ENCODE data around the gene JMJD8.
"Not testable (repeated sequence)": the region's sequence is repeated elsewhere in the genome, so short reads cannot be mapped to it uniquely, and the experiment has no call there.

Gene JMJD8

DNA sequence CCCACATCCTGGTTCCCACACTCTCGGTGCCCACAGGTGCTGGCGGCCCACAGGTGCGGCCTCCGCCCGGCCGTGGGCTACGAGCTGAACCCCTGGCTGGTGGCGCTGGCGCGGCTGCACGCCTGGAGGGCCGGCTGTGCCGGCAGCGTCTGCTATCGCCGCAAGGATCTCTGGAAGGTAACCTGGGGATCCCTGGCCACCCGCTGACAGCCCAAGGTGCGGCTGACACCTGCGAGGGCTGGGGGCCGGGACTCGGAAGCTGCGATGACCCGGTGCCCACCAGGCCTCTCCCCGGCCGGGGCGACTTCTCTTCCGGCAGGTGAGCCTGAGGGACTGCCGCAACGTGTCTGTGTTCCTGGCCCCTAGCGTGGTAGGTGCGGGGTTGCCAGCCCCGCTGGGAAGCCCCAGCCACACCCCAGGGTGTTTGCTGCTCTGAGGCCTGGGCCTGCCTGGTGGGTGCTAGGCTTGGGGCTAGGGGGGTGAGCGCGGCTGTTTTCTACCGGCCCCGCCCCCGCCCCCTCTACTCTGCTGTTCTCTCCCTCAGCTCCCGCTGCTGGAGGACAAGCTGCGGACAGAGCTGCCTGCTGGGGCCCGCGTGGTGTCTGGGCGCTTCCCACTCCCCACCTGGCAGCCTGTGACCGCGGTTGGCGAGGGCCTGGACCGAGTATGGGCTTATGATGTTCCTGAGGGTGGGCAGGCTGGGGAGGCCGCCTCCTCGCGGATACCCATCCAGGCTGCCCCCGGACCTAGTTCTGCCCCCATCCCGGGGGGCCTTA, 37.8 kb upstream of the JMJD8 start:
- DNase-seq: no peak

DNA sequence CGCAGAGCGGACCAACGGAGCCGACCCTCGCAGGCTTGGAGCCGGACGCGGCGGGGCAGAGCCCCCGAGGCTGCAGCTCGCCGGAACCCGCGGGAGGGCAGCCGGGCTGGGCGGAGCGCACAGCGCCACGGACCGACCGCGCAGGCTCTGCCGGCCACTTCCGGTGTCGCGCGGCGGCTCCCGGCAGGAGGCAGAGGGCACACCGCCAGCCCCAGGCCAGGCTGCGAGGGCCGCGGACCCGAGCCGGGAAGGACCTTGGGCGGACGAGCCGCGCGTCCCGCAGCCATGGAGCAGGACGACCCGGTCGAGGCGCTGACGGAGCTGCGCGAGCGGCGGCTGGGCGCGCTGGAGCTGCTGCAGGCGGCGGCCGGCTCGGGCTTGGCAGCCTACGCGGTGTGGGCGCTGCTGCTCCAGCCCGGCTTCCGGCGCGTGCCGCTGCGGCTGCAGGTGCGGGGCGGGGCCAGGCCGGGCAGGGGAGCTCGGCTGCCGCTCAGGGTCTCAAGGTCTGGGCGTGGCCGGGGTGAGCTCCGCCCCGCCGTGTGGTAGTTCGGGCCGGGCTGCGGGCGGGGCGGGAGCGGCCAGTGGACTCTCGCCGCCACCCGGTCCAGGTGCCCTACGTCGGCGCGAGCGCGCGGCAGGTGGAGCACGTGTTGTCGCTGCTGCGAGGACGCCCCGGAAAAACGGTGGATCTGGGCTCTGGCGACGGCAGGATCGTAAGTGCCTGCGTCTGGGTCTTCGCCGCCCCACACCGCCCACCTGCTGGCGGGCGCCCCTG, 37.0 kb upstream of the JMJD8 start, which contains the start of gene ANTKMT:
Gene ANTKMT, plus strand, starts transcription at position 157 of the 775 bp plus-strand sequence. Its CDS starts 129 bp downstream, at position 286.
- peak; percentile 53 for DNase-seq

DNA sequence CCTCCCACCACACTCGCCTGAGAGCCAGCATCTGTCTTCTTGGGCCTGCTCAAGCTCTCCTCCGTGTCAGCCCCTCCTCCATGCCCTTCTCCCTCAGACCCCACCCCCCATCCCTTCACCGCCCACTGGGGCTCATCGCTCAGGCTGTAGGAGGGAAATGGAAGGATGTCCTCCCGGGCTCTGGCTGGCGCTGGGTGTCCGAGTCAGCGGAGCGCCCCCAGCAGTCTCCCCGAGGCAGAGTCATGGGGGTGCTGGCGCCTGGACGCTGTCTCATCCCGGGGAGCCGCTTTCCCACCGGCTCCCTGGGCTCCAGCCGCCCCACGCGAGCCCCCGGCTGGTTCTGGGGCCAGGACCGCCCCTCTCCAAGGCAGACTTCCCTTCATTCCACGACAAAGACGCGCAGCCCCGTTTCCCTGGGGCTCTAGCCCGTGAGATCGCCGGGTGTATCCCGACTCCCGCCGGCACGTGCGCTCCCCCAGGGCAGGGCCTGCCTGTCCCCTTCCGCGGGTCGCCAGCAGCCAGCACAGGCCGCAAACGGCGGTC, 36.4 kb upstream of the JMJD8 start:
- no peak for DNase-seq

DNA sequence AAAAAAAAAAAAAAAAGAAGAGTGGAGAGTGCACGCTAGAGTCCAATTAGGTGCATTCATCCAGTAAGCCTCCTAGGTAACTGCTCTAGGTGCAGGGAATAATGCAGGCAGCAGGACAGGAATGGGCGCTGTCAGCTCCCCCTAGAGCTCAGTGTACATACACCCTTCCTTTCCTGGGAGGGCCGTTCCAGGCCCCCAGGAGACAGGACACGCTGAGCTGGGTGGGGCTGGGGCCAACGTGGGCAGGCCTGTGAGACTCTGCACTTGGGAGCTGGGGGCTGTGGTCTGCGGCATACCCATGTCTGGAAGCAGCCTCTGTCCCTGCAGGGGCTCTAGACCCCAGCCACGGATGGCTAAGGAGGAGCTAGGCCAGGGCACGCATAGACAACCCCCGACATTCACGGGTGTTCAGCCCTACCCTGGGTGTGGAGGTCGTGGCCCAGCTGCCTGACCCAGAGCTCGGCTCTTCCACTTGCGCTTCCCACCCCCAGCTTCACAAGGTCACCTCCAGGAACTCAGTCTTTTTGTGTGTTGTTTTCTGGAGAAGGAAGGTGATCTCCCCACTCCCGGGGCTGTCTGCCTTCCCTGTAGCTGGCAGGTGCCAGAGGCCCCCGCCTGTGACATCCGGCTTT, 35.8 kb upstream of the JMJD8 start:
- peak; percentile 37 for DNase-seq

DNA sequence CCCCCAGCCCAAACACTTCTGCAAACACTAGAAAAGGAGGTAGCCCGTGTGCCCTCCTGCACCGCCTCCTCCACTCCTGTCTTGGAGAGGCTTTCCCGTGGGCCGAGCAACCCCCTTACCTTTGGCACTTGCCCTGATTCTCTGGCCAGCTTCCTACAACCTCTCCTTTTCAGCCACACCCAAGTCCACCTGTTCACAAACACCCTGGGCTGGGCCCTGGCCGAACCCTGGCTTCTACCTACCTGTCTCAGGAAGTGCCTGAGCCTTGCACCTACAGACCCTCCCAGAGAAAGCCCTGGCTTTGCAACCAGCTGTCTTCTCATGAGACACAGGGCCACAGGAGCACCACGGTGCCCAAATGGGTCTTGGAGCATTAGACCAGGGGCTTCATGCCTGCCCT, 34.8 kb upstream of the JMJD8 start:
- no peak for DNase-seq

DNA sequence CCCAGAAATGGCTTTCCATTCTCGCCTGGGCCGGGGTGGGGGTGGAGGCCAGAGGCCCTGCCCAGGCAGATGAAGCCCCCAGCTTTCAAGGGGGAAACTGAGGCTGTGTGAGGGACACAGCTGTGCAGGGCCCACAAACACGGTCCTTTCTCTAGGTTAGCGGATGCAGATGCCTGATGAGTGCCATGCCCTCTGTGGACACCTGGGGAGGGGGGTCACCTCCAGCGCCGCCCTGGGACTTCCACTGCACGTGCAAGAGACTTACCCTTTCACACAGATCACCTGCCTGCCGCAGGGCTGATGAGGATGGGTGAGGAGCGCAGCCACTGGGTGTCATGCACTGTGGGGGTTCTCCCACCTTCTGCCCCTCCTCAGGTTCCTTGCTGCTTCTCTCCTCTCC, 34.3 kb upstream of the JMJD8 start:
- no peak for DNase-seq

DNA sequence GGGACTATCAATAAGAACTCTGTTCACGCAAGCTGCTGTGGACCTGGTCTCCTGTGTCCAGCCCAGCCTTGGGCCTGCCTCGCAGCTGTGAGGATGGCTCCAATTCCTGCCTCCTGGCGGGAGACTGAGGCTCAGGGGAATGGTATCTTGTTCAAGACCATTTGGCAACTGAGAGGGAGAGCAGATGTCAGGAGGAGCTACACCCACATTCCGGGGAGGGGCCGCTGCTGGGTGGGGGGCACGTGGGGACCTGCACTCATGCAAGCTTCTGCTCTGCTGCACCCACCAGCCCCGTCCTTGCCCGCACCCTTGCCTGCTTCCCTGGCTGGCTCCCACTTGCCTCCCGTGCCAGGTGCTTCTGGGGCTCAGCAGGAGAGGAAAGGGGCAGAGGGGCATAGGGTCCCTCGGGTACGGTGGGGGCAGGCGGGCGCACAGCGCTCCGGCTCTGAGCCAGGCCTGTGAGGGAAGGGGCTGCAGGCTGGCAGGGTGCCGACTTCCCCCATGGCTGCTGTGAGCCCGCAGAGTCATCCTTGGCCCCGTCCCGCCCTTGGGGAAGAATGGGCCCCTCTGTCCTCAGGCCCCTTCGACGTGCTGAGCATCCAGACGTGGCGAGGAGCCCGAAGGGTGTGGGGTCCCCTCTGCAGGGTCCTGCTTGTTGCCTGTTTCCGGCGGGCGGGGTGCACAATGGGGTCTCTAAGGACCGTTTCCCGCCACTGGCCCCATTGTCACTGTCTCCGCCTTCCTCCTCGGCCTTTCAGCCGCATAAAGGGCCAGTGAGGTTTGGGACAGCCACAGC, 33.5 kb upstream of the JMJD8 start:
- DNase-seq: no peak

DNA sequence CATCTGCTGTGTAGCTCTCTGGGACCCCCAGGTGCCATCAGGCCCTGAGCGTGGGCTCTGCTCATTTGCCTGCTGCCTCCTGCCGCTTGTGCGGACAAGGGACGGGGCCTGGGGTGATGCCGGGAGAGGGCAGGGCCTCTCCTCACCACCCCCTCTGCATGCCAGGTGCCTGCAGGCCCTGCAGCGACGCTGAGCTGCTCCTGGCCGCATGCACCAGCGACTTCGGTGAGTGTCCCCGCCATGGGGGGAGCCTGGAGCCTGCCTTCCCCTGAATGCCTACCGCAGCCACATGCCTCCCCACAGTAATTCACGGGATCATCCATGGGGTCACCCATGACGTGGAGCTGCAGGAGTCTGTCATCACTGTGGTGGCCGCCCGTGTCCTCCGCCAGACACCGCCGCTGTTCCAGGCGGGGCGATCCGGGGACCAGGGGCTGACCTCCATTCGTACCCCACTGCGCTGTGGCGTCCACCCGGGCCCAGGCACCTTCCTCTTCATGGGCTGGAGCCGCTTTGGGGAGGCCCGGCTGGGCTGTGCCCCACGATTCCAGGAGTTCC, 32.7 kb upstream of the JMJD8 start:
- no peak for DNase-seq

DNA sequence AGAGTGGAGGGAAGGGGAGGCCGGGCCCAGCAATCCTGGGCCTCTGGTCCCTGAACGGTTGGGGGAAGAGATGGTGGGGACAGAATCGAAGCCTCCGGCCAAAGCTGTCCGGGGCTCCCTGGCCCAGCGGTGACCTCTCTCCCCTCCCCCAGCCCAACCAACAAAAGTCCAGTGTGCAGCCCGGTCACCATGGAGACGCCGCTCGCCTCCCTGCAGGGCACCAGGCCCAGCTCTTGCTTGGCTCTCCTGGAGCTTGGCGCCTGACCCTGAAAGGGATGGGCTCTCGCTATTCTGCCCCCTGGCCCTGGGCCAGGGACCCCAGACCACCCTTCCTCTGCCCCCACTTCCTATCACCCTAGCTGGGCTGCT, 32.0 kb upstream of the JMJD8 start:
- no peak for DNase-seq

DNA sequence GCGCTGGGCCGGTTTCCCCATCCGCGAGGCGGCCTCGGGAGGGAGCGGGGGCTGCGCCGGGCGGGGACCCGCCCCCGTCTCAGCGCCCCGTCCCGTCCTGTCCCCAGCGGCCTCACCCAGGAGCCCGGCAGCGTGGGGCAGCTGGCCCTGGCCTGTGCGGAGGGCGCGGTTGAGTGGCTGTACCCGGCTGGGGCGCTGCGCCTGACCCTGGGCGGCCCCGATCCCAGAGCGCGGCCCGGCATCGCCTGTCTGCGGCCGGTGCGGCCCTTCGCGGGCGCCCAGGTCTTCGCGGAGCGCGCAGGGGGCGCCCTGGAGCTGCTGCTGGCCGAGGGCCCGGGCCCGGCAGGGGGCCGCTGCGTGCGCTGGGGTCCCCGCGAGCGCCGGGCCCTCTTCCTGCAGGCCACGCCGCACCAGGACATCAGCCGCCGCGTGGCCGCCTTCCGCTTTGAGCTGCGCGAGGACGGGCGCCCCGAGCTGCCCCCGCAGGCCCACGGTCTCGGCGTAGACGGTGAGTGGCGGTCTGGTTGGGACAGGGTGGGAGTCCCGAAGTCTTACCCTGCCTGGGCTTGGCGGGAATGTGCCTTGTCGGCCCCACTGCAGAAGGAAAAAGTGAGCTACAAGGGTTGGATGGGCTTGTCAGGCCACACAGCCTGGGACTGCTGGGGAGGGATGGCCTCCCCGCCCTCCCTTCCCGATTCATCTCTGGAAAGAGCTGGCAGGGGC, 31.5 kb upstream of the JMJD8 start:
- DNase-seq: no peak

DNA sequence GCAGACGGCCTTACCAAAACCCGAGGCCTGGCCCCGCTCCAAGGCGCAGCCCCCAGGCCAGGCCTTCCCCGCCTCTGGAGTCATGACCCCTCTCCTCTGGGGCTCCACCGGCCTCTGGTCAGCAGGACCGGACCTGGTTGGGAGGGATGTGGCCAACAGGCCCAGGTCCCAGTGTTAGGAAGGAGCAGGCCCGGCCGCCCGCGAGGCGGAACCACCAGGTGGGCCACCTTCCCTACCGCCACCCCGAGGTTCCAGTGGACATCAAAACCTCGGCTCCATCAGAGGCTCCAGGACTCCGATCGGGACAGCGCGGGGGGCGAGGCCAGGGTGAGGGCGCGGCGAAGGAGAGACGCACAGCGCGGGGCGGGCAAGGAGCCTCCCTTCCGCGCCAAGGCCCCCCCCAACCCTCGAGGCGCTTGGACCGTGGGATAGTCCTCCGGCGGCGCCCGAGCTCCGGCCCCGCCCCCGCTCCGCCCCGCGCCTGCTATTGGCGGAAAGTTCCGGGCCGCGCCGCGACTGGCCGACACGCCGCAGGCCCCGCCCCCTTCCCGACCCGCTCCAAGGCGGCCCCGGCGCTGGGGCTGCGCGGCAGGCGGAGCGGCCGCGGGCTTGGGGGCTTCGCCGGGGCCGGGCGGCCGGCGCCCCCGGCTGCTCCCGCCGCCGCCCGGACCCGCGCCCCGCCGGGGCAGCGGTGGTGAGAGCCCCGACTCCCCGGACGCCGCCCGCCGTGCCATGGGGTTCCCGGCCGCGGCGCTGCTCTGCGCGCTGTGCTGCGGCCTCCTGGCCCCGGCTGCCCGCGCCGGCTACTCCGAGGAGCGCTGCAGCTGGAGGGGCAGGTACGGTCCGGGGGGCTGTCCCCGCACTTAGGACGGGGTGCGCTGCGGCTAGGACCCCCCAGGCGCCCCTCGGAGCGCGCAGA, 30.7 kb upstream of the JMJD8 start, which contains the start of gene METRN:
Gene METRN, plus strand, starts transcription at position 561 of the 919 bp plus-strand sequence. Its CDS starts 172 bp downstream, at position 733.
- peak; percentile 64 for DNase-seq

DNA sequence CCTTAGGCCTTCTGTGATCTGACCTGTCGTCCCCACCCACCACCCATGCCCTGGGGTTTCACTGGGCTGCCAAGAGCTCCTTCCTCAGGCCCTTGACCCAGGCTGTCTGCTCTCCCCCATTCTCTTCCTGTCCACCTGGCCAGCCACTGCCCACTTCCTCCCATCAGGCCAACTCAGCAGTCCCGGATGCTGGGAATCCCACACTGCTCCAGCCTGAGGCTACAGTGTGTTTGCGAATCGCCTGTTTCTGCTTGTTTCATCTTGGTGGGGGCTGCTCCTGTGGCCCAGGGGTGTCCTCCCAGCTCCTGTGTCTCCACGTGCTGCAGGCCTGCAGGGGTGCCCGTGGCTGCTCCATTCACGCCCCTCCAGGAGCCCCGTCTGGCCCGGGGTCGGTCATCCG, 29.9 kb upstream of the JMJD8 start:
- DNase-seq: no peak

DNA sequence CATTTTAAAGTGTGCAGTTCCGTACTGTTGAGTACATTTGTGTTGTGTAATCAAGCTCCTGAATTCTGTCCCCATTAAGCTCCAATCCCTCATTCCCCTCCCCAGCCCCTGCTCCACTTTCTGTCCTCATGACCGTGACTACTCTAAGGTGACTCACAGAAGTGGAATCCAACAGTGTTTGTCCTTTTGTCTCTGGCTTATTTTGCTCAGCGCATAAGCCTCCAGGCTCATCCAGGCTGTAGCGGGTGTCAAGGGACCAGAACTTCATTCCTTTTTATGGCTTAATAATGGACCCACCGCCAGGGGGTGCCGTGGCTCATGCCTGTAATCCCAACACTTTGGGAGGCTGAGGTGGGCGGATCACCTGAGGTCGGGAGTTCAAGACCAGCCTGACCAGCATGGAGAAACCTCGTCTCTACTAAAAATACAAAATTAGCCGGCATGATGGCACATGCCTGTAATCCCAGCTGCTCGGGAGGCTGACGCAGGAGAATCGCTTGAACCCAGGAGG, 28.7 kb upstream of the JMJD8 start:
- DNase-seq: not testable (repeated sequence)

DNA sequence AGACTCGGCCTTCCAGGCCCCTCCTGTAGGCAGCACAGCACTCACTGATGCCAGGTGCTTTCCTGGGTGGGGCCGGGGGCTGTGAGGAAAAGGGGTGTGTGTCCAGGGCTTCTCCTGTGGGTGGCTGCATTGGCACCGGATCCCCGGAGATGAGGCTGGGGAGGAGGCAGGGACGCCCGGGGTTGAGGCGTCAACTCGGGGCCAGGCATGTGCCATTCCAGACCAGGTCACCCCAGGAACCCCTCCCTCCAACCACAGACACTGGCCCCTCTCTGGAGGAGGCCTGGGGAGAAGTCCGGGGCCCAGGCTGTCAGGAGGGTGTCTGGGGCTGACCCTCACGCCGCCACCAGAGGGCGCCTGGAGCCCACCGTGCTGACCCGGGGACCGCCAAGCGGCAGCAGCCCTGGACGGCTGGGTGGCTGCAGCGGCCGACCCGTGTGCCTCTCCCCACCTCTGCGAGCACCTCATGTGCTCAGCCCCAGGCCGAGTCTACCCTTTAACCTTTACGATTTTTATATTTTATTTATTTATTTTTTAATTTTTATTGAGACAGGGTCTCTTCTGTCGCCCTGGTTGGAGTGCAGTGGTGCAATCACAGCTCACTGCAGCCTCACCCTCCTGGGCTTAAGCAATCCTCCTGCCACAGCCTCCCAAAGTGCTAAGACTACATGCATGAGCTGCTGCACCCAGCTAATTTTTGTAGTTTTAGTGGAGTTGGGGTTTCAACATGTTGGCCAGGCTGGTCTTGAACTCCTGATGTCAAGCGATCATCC, 27.6 kb upstream of the JMJD8 start:
- peak; percentile 44 for DNase-seq

DNA sequence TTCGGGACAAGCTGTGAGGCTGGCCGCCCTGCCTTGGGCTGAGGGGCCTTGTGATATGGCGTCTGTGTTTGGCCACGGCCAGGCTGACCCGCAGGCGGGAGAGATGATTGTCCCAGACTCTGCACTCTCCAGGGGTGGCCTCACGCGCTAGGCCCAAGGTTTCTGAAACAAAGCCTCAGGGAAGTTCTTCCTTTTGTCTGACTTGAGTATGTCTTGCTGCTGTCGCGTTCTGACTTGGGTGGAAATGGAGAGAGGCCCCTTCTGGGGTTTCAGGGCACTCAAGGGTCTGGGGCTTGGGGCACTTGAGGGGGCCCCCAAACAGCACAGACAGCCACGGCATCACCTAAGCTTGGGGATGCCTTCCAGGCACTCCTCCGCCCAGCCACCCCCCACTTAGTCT, 26.9 kb upstream of the JMJD8 start:
- no peak for DNase-seq

DNA sequence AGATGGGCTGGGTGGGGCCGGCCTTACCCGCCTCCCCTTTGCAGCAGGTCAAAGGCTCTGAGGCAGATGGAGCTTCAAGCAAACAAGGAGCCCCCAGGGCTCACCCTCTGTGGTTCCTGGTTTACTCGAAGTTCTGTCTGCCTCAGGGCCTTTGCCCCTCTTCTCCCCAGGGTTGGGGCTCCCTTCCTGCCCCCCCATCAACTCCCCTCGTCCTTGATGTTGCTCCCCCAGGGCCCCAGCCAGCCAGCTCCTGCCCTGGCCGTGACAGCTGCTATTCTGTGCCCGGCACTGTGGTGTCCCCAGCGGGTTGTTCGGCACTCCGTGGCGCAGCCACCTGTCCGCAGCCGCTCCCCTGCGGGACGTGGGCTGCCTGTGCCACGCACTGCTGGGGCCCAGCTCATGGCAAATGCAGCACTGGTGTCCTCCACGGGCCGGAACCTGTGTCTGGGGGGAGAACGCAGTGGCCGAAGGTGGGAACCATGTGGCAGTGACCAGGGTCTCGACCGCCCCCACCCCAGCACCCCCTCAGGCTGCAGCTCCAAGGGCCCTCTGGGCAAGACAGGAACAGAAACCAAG, 26.5 kb upstream of the JMJD8 start:
- no peak for DNase-seq

DNA sequence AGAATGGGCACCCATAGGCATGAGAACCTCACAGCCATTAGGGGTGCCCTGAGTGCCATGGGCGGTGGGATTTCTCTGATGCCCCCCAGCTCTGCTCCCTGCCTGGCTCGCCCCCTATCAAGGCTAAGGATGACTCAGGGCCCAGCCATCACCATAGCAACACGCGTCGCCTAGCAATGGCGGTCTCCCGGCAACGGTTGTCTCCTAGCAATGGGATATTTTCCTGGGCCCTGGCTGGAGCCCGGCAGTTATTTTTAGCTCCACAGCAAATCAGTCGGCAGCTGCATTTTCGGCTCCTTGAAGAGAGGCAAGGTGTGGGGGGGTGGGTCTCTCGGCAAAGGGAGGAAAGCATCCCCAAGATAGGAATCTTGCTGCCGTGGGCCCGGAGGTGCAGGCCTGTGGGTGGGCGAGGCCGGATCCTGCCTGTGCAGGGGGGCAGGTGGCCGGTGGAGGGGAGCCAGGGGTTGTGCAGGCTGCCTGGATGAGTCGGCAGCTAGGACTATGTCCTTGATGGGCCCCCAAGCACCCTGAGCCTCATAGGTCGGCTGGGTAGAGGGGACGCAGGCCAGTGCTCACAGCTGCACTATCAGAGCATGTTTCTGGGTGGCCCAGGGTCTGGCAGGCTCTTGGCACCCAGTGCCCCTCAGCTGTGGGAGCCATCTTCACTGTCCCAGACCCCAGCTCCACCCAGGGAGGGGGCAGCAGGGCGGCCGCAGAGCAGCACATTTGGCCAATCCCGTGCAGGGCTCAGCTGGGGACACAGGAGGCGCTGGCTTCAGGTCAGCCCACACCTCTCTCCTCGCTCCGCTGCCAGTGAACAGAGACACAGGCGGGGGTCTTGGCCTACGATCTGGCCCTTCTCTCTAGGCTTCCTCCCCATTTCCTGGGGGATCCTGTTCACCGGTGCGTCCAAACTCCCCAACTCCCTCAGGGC, 25.7 kb upstream of the JMJD8 start:
- peak; percentile 80 for DNase-seq

DNA sequence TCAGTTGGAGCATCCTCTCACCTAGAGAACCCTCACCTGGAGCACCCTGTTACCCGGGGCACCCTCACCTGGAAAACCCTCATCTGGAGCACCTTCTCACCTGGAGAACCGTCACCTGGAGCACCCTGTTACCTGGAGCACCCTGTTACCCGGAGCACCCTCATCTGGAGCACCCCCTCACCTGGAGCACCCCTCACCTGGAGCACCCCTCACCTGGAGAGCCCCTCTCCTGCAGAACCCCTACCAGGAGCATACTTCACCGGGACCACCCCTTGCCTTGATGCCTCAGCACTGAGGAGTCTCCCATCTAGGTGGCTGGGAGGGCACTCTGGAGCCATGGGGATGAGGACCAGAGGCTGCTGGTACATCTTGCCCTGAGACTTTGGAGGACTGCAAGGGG, 24.8 kb upstream of the JMJD8 start:
- no peak for DNase-seq
